HG03432 (cell line): ENCODE data around the gene CHD5.
"Not testable (repeated sequence)": the region's sequence is repeated elsewhere in the genome, so short reads cannot be mapped to it uniquely, and the experiment has no call there.

Source experiments
- ATAC-seq: cut with Tn5 transposase; IDR thresholded peaks from one replicate; pipeline ENCODE4 v1.9.1; 2021; ENCODE audit warnings: mild to moderate bottlenecking, moderate library complexity; ENCODE audit not compliant: unreplicated experiment

The CHD5 gene

DNA sequence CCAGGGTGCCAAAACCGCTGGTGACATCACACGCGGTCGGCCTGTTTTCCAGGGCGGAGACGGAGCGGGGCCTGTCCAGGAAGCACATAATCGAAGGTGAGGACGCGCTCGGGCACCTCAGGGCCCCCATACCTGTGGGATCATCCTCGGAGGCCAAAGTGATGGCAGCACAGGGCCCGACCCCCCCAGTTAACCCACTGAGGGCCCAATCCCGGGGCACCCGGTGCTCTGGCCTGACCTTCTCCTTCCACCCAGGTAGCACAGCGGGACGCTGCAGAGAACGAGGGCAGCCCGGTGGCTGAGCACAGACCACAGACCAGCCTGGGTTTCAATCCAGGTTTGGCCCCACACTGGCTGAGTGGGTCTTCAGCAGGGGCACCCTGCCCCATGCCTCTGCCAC, 91.2 kb downstream of the CHD5 start:
- no peak for ATAC-seq

DNA sequence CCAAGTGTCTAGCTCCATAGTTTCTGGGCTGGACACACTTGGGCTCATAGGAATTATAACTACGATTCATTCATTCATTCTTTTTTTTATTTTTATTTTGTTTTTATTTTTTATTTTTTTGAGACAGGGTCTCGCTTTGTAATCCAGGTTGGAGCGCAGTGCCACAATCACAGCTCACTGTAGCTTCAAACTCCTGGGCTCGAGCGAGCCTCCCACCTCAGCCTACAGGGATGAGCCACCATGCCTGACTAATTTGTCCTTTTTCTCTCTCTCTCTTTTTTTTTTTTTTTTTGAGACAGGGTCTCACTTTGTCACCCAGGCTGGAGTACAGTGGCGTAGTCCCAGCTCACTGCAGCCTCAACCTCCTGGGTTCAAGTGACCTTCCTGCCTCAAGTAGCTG, 92.2 kb downstream of the CHD5 start:
- ATAC-seq, result no peak

DNA sequence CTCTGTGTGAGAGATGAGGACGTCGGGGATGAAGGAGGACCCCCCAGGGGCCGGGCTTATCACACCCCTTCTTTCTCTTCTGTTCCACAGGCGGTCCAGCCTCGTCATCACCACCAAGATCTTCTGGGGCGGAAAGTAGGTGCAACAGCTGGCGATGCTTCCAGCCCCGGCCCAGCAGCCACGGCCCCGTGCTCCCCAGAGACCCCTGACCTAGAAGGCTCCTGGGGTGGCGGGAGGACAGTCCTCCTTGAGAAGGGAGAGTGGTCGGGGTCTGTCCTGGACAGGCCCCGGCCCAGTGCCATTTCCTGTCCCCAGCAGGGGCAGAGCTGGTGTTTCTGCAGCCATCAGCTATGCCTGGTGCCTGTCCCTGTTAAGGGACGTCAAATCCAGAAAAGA, 92.7 kb downstream of the CHD5 start:
- ATAC-seq, result no peak

DNA sequence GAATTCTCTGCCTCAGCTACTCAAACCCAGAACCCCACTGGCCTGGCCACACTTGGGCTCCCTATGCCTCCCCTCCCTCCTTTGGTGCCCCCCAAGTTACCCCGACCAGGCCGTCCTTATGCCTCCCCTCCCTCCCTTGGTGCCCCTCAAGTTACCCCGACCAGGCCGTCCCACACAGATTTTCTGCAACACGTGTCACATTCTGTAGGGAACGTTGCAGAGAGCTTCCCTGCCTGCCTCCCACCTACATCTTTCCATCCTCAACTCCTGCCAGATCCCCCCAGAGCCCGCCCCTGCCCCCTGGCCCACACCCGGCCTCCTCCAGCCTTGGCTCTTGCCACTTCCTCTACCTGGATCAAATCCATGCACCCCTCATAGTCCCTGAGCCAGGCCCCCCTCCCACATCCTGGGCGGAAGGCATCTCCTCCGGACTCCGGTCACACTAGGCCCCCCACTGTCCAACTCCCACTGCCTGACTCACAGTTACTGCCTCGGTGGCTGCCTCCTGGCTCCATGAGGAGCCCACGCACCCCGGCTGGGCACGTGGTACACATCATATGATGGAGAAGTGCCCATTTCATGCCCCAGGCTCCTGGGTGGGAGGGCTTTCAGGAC, 93.3 kb downstream of the CHD5 start:
- ATAC-seq, result no peak

- ATAC-seq, result no peak
These were observed 93.8 kb downstream of the CHD5 start for GRCh38 chr1:6086358-6086757.

DNA sequence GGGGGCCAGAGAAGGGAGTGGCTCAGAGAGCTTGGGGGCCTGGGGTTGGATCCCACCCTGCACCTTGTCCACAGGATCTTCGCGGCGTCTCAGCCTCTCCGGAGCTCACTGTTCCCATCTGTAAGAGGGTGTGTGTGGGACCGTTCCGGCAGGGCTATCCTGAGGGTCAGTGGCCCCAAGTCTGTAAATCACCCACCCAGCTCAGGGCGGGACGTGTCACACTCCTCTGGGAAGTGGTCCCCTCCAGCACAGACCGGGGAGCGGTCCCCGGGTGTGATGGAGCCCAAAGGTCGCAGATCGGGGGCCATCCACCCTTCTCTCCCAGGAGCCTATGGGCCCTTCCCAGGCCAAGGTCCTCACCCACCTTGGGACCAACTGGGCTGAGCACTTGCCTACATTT, 94.5 kb downstream of the CHD5 start:
- ATAC-seq, result no peak

DNA sequence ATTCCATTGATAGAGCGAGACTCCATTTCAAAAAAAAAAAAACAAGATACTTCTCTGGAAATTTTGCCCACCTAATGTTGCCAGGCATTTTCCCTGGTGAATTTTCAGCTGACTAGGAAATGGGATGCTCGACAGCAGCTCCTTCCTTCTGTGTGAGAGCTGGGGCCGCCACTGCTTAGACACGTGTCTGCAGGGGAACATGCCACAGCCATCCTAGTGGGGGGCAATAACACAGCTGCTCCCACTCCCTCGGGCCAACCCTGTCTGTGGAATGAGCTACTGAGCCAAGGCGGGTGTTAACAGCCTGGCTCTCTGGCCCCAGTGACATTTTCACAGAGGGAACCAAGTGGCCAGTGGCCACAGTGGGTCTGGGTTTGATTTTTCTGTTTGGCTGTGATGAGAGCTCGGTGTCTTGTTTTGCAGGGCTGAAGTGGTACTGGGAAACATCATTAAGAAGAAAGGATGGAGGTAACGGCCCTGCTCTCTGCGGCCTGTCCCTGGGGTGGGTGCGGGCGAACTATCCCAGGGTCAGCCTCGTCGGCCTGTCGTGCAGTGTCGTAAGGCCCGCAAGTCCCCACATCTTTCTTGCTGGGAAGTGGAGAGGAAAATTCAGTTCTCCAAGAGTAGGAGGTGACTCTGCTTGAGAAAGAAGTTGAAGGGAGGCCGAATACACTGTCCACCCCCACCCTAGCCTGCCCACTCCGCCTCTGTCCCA, 95.2 kb downstream of the CHD5 start:
- ATAC-seq, result no peak

- no peak for ATAC-seq
These were observed 96.2 kb downstream of the CHD5 start for GRCh38 chr1:6083801-6084446.

- no peak for ATAC-seq
These were observed 96.7 kb downstream of the CHD5 start for GRCh38 chr1:6083385-6083784.

- no peak for ATAC-seq
These were observed 97.6 kb downstream of the CHD5 start for GRCh38 chr1:6082430-6082971.

- ATAC-seq, result no peak
These were observed 98.2 kb downstream of the CHD5 start for GRCh38 chr1:6081901-6082300.

DNA sequence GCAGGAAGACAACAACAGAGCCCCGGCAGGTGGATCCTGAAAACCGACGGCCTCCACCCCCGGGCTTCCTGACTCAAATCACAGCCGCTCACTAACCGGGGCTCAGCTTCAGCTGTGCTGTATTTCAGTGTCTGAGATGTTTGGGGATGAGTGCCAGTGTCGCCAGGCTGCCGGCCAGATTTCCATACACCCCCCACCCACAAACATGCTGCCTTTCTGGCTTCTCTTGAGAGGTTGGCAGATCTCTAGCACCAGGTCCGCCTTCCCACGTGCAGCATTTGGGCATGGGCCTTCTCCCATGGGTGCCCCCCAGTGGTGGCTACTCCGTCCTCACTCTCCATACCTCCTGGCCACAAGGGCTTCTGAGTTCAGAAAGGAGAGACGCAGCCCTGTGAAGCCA, 99.7 kb downstream of the CHD5 start:
- no peak for ATAC-seq

DNA sequence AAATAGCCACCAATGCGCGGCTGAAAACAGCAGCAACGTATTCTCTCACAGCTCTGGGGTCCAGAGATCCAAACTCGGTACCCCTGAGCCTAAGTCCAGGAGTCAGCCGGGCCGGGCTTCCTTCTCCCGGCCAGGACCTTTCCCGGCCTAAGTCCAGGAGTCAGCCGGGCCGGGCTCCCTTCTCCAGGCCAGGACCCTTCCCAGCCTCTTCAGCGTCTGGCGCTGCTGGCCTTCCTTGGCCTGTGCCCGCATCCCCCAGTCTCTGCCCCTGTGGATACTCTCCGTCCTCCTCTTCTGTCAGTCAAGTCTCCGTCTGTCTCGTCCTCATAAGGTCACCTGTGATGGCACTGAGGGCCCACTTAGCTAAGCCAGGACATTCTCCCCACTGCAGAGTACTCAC, 102.2 kb downstream of the CHD5 start:
- ATAC-seq, result no peak

DNA sequence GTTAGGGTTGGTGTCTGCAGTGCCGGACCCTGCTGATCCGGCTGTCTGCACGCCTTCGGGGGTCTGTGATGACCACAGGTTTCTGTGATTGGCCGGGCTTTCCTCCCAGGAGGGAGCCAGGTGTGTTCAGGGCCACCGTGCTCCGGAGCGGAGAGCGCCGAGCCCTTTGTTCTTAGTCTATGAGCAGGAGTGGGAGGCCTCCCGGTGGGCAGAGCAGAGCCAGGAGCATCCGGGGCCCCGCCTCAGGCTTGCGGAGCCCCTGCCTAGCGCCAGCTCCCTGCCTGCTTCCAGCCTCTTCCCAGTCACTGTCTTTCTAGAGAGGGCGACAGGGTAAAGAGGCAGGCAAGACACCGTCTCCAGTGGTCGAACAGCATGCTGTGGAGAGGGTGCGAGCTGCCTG, 102.6 kb downstream of the CHD5 start:
- ATAC-seq, result no peak

GRCh38 chr1:6077061-6077460, 103.1 kb downstream of the CHD5 start:
- not testable (repeated sequence) for ATAC-seq

GRCh38 chr1:6075748-6076147, 104.4 kb downstream of the CHD5 start:
- ATAC-seq, result no peak

- ATAC-seq, result no peak
These were observed 105.8 kb downstream of the CHD5 start for GRCh38 chr1:6074192-6074901.

DNA sequence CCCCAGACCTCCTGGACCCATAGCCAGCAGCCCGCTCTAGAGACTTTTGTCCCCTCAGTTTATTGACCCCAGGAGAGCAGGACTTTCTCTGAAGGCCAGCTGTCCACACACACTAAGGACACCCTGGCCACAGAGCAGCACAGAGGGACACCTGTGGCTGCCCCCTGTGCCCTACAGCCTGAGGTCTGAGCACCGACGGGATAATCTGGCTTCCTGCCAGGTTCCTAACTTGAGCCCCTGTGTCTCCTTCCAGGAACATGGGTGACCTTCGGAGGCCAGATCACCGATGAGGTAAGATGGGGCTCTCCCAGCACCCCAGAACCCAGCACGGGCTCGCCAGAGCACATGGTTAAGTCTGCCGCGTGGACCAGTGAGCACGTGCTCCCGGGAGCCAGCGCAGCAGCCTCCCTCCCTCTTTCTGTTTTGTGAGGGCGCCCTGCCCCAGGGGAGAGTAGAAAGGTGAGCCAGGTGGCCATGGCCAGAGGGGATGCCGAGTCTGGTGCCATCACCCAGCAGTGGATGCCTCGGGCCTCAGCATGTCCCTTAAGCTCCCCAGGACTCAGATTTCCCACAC, 106.6 kb downstream of the CHD5 start:
- no peak for ATAC-seq

GRCh38 chr1:6072774-6073479, 107.2 kb downstream of the CHD5 start:
- no peak for ATAC-seq

- no peak for ATAC-seq
These were observed 108.9 kb downstream of the CHD5 start for GRCh38 chr1:6071219-6071618.
